OCI-LY7 (cell line): Measurements from ENCODE around the gene ERFE. TPM values are rescaled to one million over a fixed set of nuclear protein-coding genes. Genes with fewer than 3 reads are reported as not detected.

ENCODE experiments used
- BruUV-seq: library from RNA; stranded (reverse); fragments of 400-500 nt; replicated peaks from 2 replicates; lab custom pipeline; 2021; lab: Mats Ljungman, UMichigan
- CTCF ChIA-PET: fragments of 300-600 bp; sonication (Branson Sonifier 250); formaldehyde crosslinking; loops from one replicate; lab custom pipeline; 2022; ENCODE audit warnings: antibody characterized with exemption; ENCODE audit not compliant: unreplicated experiment; lab: Charles Lee
- POLR2A ChIA-PET: fragments of 300-600 bp; sonication (Branson Sonifier 250); formaldehyde crosslinking; loops from one replicate; lab custom pipeline; 2022; ENCODE audit warnings: antibody characterized with exemption; lab: Charles Lee
- DNase-seq: peaks from one replicate; pipeline ENCODE4 v3.0.0-alpha.2; 2015; ENCODE audit warnings: low spot score
- H2AFZ ChIP-seq: fragments of 200-600 bp; sonication (generic), shearing (Covaris generic); 2 replicates; pipeline ENCODE4 v1.6.1; 2014; ENCODE audit warnings: mild to moderate bottlenecking, antibody characterized with exemption, low read length, moderate library complexity
- H3K27ac ChIP-seq: fragments of 200-600 bp; sonication (generic); 2 replicates; pipeline ENCODE4 v1.5.1; 2014; ENCODE audit warnings: mixed run types, low read depth, mild to moderate bottlenecking, moderate library complexity, low read length, inconsistent platforms; ENCODE audit not compliant: poor library complexity, severe bottlenecking
- H3K36me3 ChIP-seq: fragments of 200-600 bp; sonication (generic); 2 replicates; pipeline ENCODE4 v1.6.1; 2014; ENCODE audit warnings: mild to moderate bottlenecking, antibody characterized with exemption, low read length, moderate library complexity, mixed read lengths; ENCODE audit not compliant: insufficient read depth
- H3K4me1 ChIP-seq: fragments of 200-600 bp; sonication (generic); 2 replicates; pipeline ENCODE4 v1.5.1; 2014; ENCODE audit warnings: mild to moderate bottlenecking, low read length; ENCODE audit not compliant: insufficient read depth, poor library complexity, severe bottlenecking
- H3K4me2 ChIP-seq: fragments of 200-600 bp; sonication (generic); 2 replicates; pipeline ENCODE4 v1.6.1; 2014; ENCODE audit warnings: mild to moderate bottlenecking, low read length
- H3K4me3 ChIP-seq: fragments of 200-600 bp; sonication (generic); 2 replicates; pipeline ENCODE4 v1.5.1; 2014; ENCODE audit warnings: mild to moderate bottlenecking, low read depth, low read length; ENCODE audit not compliant: poor library complexity, severe bottlenecking
- H3K79me2 ChIP-seq: fragments of 200-600 bp; sonication (generic); 2 replicates; pipeline ENCODE4 v1.6.1; 2016; ENCODE audit warnings: low read depth, mild to moderate bottlenecking, low read length, moderate library complexity, mixed read lengths; ENCODE audit not compliant: insufficient read depth
- H3K9me2 ChIP-seq: fragments of 200-600 bp; sonication (generic); 2 replicates; pipeline ENCODE4 v1.6.1; 2016; ENCODE audit warnings: mild to moderate bottlenecking, low read length, mixed read lengths; ENCODE audit not compliant: insufficient read depth
- H3K9me3 ChIP-seq: fragments of 200-600 bp; sonication (generic); 2 replicates; pipeline ENCODE4 v1.6.1; 2014; ENCODE audit warnings: mild to moderate bottlenecking, mixed run types, low read length, mixed read lengths
- H4K20me1 ChIP-seq: fragments of 200-600 bp; sonication (generic); 2 replicates; pipeline ENCODE4 v1.6.1; 2014; ENCODE audit warnings: mild to moderate bottlenecking, antibody characterized with exemption, low read length, moderate library complexity, mixed read lengths; ENCODE audit not compliant: insufficient read depth
- CTCF ChIP-seq: fragments of 200-600 bp; sonication (generic); conservative IDR thresholded peaks from 2 replicates; pipeline ENCODE4 v1.5.1; 2014; ENCODE audit warnings: mild to moderate bottlenecking, antibody characterized with exemption, low read length, moderate library complexity, mixed read lengths
- EZH2phosphoT487 ChIP-seq: fragments of 200-600 bp; sonication (generic); IDR thresholded peaks from 2 replicates; pipeline ENCODE4 v1.6.1; 2018; ENCODE audit warnings: low read depth, borderline replicate concordance, mild to moderate bottlenecking, mixed run types, antibody characterized with exemption, low read length, moderate library complexity, mixed read lengths
- intact Hi-C: fragments of 100-400 bp; cut with micrococcal nuclease; formaldehyde crosslinking; loops from one replicate; pipeline ENCODE4 v1.10.0; 2022; ENCODE audit not compliant: unreplicated experiment
- total RNA-seq, 2 experiments: library from RNA; depleted of rRNA in 1 of 2; stranded (reverse); fragments of >200 nt in 1 of 2; shearing (Covaris generic) in 1 of 2; gene quantifications; 2 replicates each; pipeline ENCODE4 v1.2.3, GENCODE V29; 2014 to 2022

ERFE gene
- total RNA-seq, 2 experiments from 2014 or later = 8.2 to 10.2 TPM

- Histone ChIP-seq H3K4me3 (no peak overlapping the region), H3K4me2 (no peak overlapping the region), H3K27ac (no peak overlapping the region), H3K9me3 (peaks cover 8% of the 10 kb centered on the region; the same call in 1 of the 2 replicates), H4K20me1 (no peaks in the 10 kb centered on the region), H3K9me2 (no peaks in the 10 kb centered on the region), H3K4me1 (no peaks in the 10 kb centered on the region), H3K79me2 (no peaks in the 10 kb centered on the region), H3K36me3 (no peaks in the 10 kb centered on the region), H2AFZ (no peak overlapping the region)
- CTCF ChIA-PET = interaction anchor here (0.7 kb wide), 1 partner anchor 18 kb away, joined by 4 read pairs; no protein-coding TSS in a partner anchor
- intact Hi-C loops = no loop called here
- TF ChIP-seq EZH2phosphoT487 (no peak), CTCF (no peak)
- POLR2A ChIA-PET = no interaction called here
- BruUV-seq = no TSS peak
- no peak for DNase-seq
Measured at GRCh38 chr2:238127165-238128060, 31.4 kb upstream of the ERFE start.

GRCh38 chr2:238128061-238128440, 30.7 kb upstream of the ERFE start:
- Histone ChIP-seq H3K4me3 (no peak overlapping the region), H3K9me2 (no peaks in the 10 kb centered on the region), H3K4me2 (no peak overlapping the region), H4K20me1 (no peaks in the 10 kb centered on the region), H3K4me1 (no peaks in the 10 kb centered on the region), H3K9me3 (peaks cover 8% of the 10 kb centered on the region; the same call in 1 of the 2 replicates), H3K36me3 (no peaks in the 10 kb centered on the region), H3K27ac (no peak overlapping the region), H2AFZ (no peak overlapping the region), H3K79me2 (no peaks in the 10 kb centered on the region)
- no peak for DNase-seq
- intact Hi-C loops = no loop called here
- no peak for TF ChIP-seq CTCF
- TF ChIP-seq EZH2phosphoT487 = no peak
- POLR2A ChIA-PET = interaction anchor here (0.9 kb wide), 1 partner anchor 19 kb away, joined by 6 read pairs; no protein-coding TSS in a partner anchor
- BruUV-seq = no TSS peak
- CTCF ChIA-PET = no interaction called here
